ENCODE results near the gene BCAS3. TPM values are rescaled to one million over a fixed set of nuclear protein-coding genes. Genes with fewer than 3 reads are reported as not detected.

BCAS3 gene
- total RNA-seq, 2 experiments from 2014 or later, result 20.1 to 31.8 TPM

DNA sequence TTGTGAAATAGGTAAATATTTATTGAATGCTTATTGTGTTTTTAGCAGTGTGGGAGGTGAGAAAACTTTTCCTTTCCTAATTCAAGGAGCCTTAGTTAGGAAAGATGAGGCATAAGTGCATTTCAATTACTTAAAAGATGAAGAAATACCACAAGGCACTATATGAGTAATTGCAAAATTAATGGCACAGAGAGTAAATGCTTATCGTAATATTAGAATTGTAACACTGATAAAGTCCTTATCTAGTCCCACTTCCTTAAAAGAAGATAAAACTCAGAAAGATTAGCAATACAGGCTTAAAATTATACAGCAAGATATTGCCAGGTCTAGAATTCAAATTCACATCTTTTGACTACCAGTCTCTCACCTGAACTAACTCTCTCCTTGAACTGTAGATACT lies 489.4 kb downstream of the BCAS3 start:
- Histone ChIP-seq H3K27me3 (ENCODE audit: control insufficient read depth in 1 of 2, insufficient read depth in 2 of 2, low read length in 2 of 2) (no peaks in the 10 kb centered on the region), H3K4me1 (ENCODE audit: insufficient read depth, low read length) (no peaks in the 10 kb centered on the region), H3K27ac (ENCODE audit: low read depth in 1 of 2, low read length in 2 of 2) (no peak overlapping the region), H3K9me3 (ENCODE audit: control insufficient read depth in 1 of 2, insufficient read depth in 1 of 2, low read length in 2 of 2) (peaks cover 0 to under 1% of the 10 kb centered on the region in 2 experiments), H3K4me3 (ENCODE audit: low read length) (no peak overlapping the region), H3K36me3 (ENCODE audit: insufficient read depth, low read length) (no peaks in the 10 kb centered on the region)
- Mint-ChIP-seq H3K27me3 (no peaks in the 10 kb centered on the region), H3K4me1 (ENCODE audit: low read depth) (no peaks in the 10 kb centered on the region), H3K36me3 (ENCODE audit: low read depth) (peaks cover 31% of the 10 kb centered on the region), H3K9me3 (peaks cover 2% of the 10 kb centered on the region), H3K4me3 (no peak overlapping the region), H3K27ac (no peak overlapping the region)
- ATAC-seq (ENCODE audit: poor library complexity) (no peak), DNase-seq (no peak)
- CTCF ChIA-PET, result no interaction called here
- intact Hi-C loops (cut with DNase I, micrococcal nuclease), result no loop called here
- POLR2A ChIA-PET, result no interaction called here
- no peak for TF ChIP-seq CTCF (IDR thresholded peaks at IDR 0.05)

- ATAC-seq (ENCODE audit: poor library complexity), result no peak
- intact Hi-C loops (cut with DNase I, micrococcal nuclease), result no loop called here
- no peak overlapping the region for H3K4me3 Mint-ChIP-seq
Observed at GRCh38 chr17:61168506-61168905, 490.9 kb downstream of the BCAS3 start.

GRCh38 chr17:61174310-61174709 lies 496.7 kb downstream of the BCAS3 start:
- Mint-ChIP-seq H3K9me3 (no peaks in the 10 kb centered on the region), H3K27me3 (no peaks in the 10 kb centered on the region), H3K4me3 (no peak overlapping the region), H3K27ac (no peak overlapping the region), H3K36me3 (ENCODE audit: low read depth) (peaks cover 17% of the 10 kb centered on the region), H3K4me1 (ENCODE audit: low read depth) (no peaks in the 10 kb centered on the region)
- ChIA-PET CTCF (no interaction called here), POLR2A (no interaction called here)
- no peaks in the 10 kb centered on the region for H3K4me1 ChIP-seq (ENCODE audit: insufficient read depth, low read length)
- DNase-seq, result no peak
- no peak for TF ChIP-seq CTCF (IDR thresholded peaks at IDR 0.05)
- no peaks in the 10 kb centered on the region for H3K27me3 ChIP-seq (ENCODE audit: control insufficient read depth in 1 of 2, insufficient read depth in 2 of 2, low read length in 2 of 2)
- no peak overlapping the region for H3K27ac ChIP-seq (ENCODE audit: low read depth in 1 of 2, low read length in 2 of 2)
- intact Hi-C loops (cut with DNase I, micrococcal nuclease), result no loop called here
- no peak overlapping the region for H3K4me3 ChIP-seq (ENCODE audit: low read length)
- ATAC-seq (ENCODE audit: poor library complexity), result no peak
- H3K9me3 ChIP-seq (ENCODE audit: control insufficient read depth in 1 of 2, insufficient read depth in 1 of 2, low read length in 2 of 2), result peaks cover 0 to 3% of the 10 kb centered on the region in 2 experiments
- H3K36me3 ChIP-seq (ENCODE audit: insufficient read depth, low read length), result no peaks in the 10 kb centered on the region

More at GRCh38 chr17:61168506-61168905, 490.9 kb downstream of the BCAS3 start:
- H3K4me1 Mint-ChIP-seq (ENCODE audit: low read depth), result no peaks in the 10 kb centered on the region
- H3K36me3 Mint-ChIP-seq (ENCODE audit: low read depth), result peaks cover 32% of the 10 kb centered on the region
- ChIA-PET CTCF (no interaction called here), POLR2A (interaction anchor here (0.6 kb wide), 1 partner anchor 29 kb away, joined by 4 read pairs; no protein-coding TSS in a partner anchor)
- no peak for TF ChIP-seq CTCF (IDR thresholded peaks at IDR 0.05)
- no peaks in the 10 kb centered on the region for H3K27me3 Mint-ChIP-seq
- Histone ChIP-seq H3K27ac (ENCODE audit: low read depth in 1 of 2, low read length in 2 of 2) (no peak overlapping the region), H3K9me3 (ENCODE audit: control insufficient read depth in 1 of 2, insufficient read depth in 1 of 2, low read length in 2 of 2) (peaks cover 0 to 3% of the 10 kb centered on the region in 2 experiments), H3K36me3 (ENCODE audit: insufficient read depth, low read length) (no peaks in the 10 kb centered on the region), H3K4me1 (ENCODE audit: insufficient read depth, low read length) (no peaks in the 10 kb centered on the region), H3K27me3 (ENCODE audit: control insufficient read depth in 1 of 2, insufficient read depth in 2 of 2, low read length in 2 of 2) (no peaks in the 10 kb centered on the region), H3K4me3 (ENCODE audit: low read length) (no peak overlapping the region)
- no peak for DNase-seq
- no peak overlapping the region for H3K27ac Mint-ChIP-seq
- H3K9me3 Mint-ChIP-seq, result peaks cover 2% of the 10 kb centered on the region
